Measurements from ENCODE around the gene ARL15. TPM values are rescaled to one million over a fixed set of nuclear protein-coding genes. Genes with fewer than 3 reads are reported as not detected.
"Not testable (repeated sequence)": the region's sequence is repeated elsewhere in the genome, so short reads cannot be mapped to it uniquely, and the experiment has no call there.

The ARL15 gene
- total RNA-seq (2014; rRNA removed; shearing (Covaris generic)) (7.8 and 15.4 TPM in 2 replicates), polyA plus RNA-seq (2016; fragmentation: Nextera tagmentation; extraction: Ambion mirVana) (9.9 and 10.6 TPM in 2 replicates)

GRCh38 chr5:54310433-54311175, at the start of gene ARL15:
ARL15 (minus strand) TSS chr5:54310573.
- no peaks in the 10 kb centered on the region for H3K27me3 ChIP-seq (replicated peaks; ENCODE audit: insufficient read depth)
- no peaks in the 10 kb centered on the region for H3K9me3 ChIP-seq (ENCODE audit: low read depth)
- peak within 1 kb of the TSS; percentile 94 for H3K4me2 ChIP-seq (ENCODE audit: unreplicated experiment)
- H2AFZ ChIP-seq: peak within 1 kb of the TSS; percentile 95
- peak within 1 kb of the TSS; percentile 47 for H3K27ac ChIP-seq
- no peaks in the 10 kb centered on the region for H3F3A ChIP-seq (ENCODE audit: insufficient read depth)
- H3K9me2 ChIP-seq (ENCODE audit: insufficient read depth): no peaks in the 10 kb centered on the region
- peaks cover 9% of the 10 kb centered on the region; the same call in 1 of the 2 replicates for H3K4me1 ChIP-seq (ENCODE audit: insufficient read depth)
- TF ChIP-seq EZH2phosphoT487 (IDR thresholded peaks at IDR 0.05; ENCODE audit: insufficient read depth, low read depth): no peak
- no peak for TF ChIP-seq EZH2 (IDR thresholded peaks at IDR 0.05; ENCODE audit: insufficient read depth, poor library complexity, severe bottlenecking)
- DNase-seq: peak; percentile 99
- no peaks in the 10 kb centered on the region for H3K36me3 ChIP-seq (ENCODE audit: low read depth)
- in situ Hi-C loops (cut with MboI): no loop called here
- peak within 1 kb of the TSS; percentile 86 for H3K4me3 ChIP-seq
- H3K9ac ChIP-seq: peak within 1 kb of the TSS; percentile 89
- peaks cover 42% of the 10 kb centered on the region for H3K79me2 ChIP-seq (ENCODE audit: insufficient read depth)
- 1 to 2% methylated on average over 39 to 50 of the region's 50 CpGs for WGBS, 2 experiments (ENCODE audit: low coverage in 1 of 2, low lambda C conversion rate in 2 of 2, missing lambda C conversion rate in 2 of 2)
- H4K20me1 ChIP-seq (ENCODE audit: insufficient read depth): no peaks in the 10 kb centered on the region

- peak overlapping the region; percentile 7; the same call in 1 of the 2 replicates for H3K4me3 ChIP-seq
- in situ Hi-C loops (cut with MboI): no loop called here
- no peaks in the 10 kb centered on the region for H3K27me3 ChIP-seq (replicated peaks; ENCODE audit: insufficient read depth)
- H3K9me3 ChIP-seq (ENCODE audit: low read depth): no peaks in the 10 kb centered on the region
- H4K20me1 ChIP-seq (ENCODE audit: insufficient read depth): no peaks in the 10 kb centered on the region
- H3K9ac ChIP-seq: no peak overlapping the region
- H3K36me3 ChIP-seq (ENCODE audit: low read depth): no peaks in the 10 kb centered on the region
- DNase-seq: peak; percentile 84
- H3K4me2 ChIP-seq (ENCODE audit: unreplicated experiment): peak overlapping the region; percentile 62
- H3F3A ChIP-seq (ENCODE audit: insufficient read depth): peaks cover 44% of the 10 kb centered on the region
- no peak for TF ChIP-seq EZH2phosphoT487 (IDR thresholded peaks at IDR 0.05; ENCODE audit: insufficient read depth, low read depth)
- no peak for TF ChIP-seq EZH2 (IDR thresholded peaks at IDR 0.05; ENCODE audit: insufficient read depth, poor library complexity, severe bottlenecking)
- 3 to 7% methylated on average over 5 of the region's 5 CpGs for WGBS, 2 experiments (ENCODE audit: low coverage in 1 of 2, low lambda C conversion rate in 2 of 2, missing lambda C conversion rate in 2 of 2)
- no peaks in the 10 kb centered on the region for H3K9me2 ChIP-seq (ENCODE audit: insufficient read depth)
- peaks cover 58% of the 10 kb centered on the region for H3K4me1 ChIP-seq (ENCODE audit: insufficient read depth)
- peak overlapping the region; percentile 27 for H2AFZ ChIP-seq
- H3K79me2 ChIP-seq (ENCODE audit: insufficient read depth): no peaks in the 10 kb centered on the region
- peak overlapping the region; percentile 26 for H3K27ac ChIP-seq
Observed at GRCh38 chr5:54360089-54360488, 49.7 kb upstream of the ARL15 start.

GRCh38 chr5:54357408-54358058, 47.2 kb upstream of the ARL15 start:
- WGBS, 2 experiments (ENCODE audit: low coverage in 1 of 2, low lambda C conversion rate in 2 of 2, missing lambda C conversion rate in 2 of 2): 8 to 17% methylated on average over 4 of the region's 4 CpGs
- in situ Hi-C loops (cut with MboI): no loop called here
- H3K27ac ChIP-seq: no peak overlapping the region
- peaks cover 40% of the 10 kb centered on the region for H3K4me1 ChIP-seq (ENCODE audit: insufficient read depth)
- no peak overlapping the region for H2AFZ ChIP-seq
- no peaks in the 10 kb centered on the region for H3K9me3 ChIP-seq (ENCODE audit: low read depth)
- no peaks in the 10 kb centered on the region for H3K9me2 ChIP-seq (ENCODE audit: insufficient read depth)
- no peak overlapping the region for H3K4me3 ChIP-seq
- no peaks in the 10 kb centered on the region for H3K79me2 ChIP-seq (ENCODE audit: insufficient read depth)
- H3K36me3 ChIP-seq (ENCODE audit: low read depth): no peaks in the 10 kb centered on the region
- H3F3A ChIP-seq (ENCODE audit: insufficient read depth): peaks cover 23% of the 10 kb centered on the region
- TF ChIP-seq EZH2phosphoT487 (IDR thresholded peaks at IDR 0.05; ENCODE audit: insufficient read depth, low read depth) (no peak), EZH2 (IDR thresholded peaks at IDR 0.05; ENCODE audit: insufficient read depth, poor library complexity, severe bottlenecking) (no peak)
- DNase-seq: peak; percentile 39
- no peaks in the 10 kb centered on the region for H4K20me1 ChIP-seq (ENCODE audit: insufficient read depth)
- H3K27me3 ChIP-seq (replicated peaks; ENCODE audit: insufficient read depth): no peaks in the 10 kb centered on the region
- no peak overlapping the region for H3K9ac ChIP-seq
- no peak overlapping the region for H3K4me2 ChIP-seq (ENCODE audit: unreplicated experiment)

- H2AFZ ChIP-seq; H3K9ac ChIP-seq; H3K27ac ChIP-seq; H3K79me2 ChIP-seq (ENCODE audit: insufficient read depth); DNase-seq; H3K4me2 ChIP-seq (ENCODE audit: unreplicated experiment); H3K9me3 ChIP-seq (ENCODE audit: low read depth); H3K4me3 ChIP-seq; H3F3A ChIP-seq (ENCODE audit: insufficient read depth); H3K27me3 ChIP-seq (replicated peaks; ENCODE audit: insufficient read depth); H3K9me2 ChIP-seq (ENCODE audit: insufficient read depth); H3K36me3 ChIP-seq (ENCODE audit: low read depth); H4K20me1 ChIP-seq (ENCODE audit: insufficient read depth); in situ Hi-C loops (cut with MboI): not testable (repeated sequence)
- peaks cover 10% of the 10 kb centered on the region for H3K4me1 ChIP-seq (ENCODE audit: insufficient read depth)
Observed at GRCh38 chr5:54353933-54354564, 43.7 kb upstream of the ARL15 start.

- in situ Hi-C loops (cut with MboI); H3F3A ChIP-seq (ENCODE audit: insufficient read depth); H3K27ac ChIP-seq; DNase-seq; H3K9me3 ChIP-seq (ENCODE audit: low read depth); H3K4me2 ChIP-seq (ENCODE audit: unreplicated experiment); H3K36me3 ChIP-seq (ENCODE audit: low read depth); H3K4me1 ChIP-seq (ENCODE audit: insufficient read depth); H3K4me3 ChIP-seq; H2AFZ ChIP-seq; H4K20me1 ChIP-seq (ENCODE audit: insufficient read depth); H3K9me2 ChIP-seq (ENCODE audit: insufficient read depth); H3K9ac ChIP-seq; H3K79me2 ChIP-seq (ENCODE audit: insufficient read depth); H3K27me3 ChIP-seq (replicated peaks; ENCODE audit: insufficient read depth): not testable (repeated sequence)
- 0 to 8% methylated on average over 1 of the region's 1 CpG for WGBS, 2 experiments (ENCODE audit: low coverage in 1 of 2, low lambda C conversion rate in 2 of 2, missing lambda C conversion rate in 2 of 2)
Observed at GRCh38 chr5:54352580-54352979, 42.2 kb upstream of the ARL15 start.
